IMR-90 (cell line): ENCODE data around the gene TTC24. TPM values are rescaled to one million over a fixed set of nuclear protein-coding genes. Genes with fewer than 3 reads are reported as not detected.

Source experiments
- ATAC-seq: fragments of 200-7000 bp; cut with Tn5 transposase; 2 replicates; pipeline ENCODE4 v1.9.1; 2020; ENCODE audit warnings: low read depth, mild to moderate bottlenecking, moderate library complexity
- BruUV-seq: library from RNA; stranded (reverse); fragments of 400-500 nt; replicated peaks from 2 replicates; lab custom pipeline; 2021; lab: Mats Ljungman, UMichigan
- CTCF ChIA-PET: fragments of 300-600 bp; formaldehyde crosslinking; extraction: SDS; loops from one replicate; lab custom pipeline; 2021; ENCODE audit warnings: antibody characterized with exemption; lab: Yijun Ruan, JAX
- POLR2A ChIA-PET: fragments of 300-600 bp; sonication (Branson Sonifier 250); formaldehyde crosslinking; loops from one replicate; lab custom pipeline; 2022; ENCODE audit warnings: antibody characterized with exemption; ENCODE audit not compliant: unreplicated experiment; lab: Charles Lee
- DNase-seq: peaks from one replicate; pipeline ENCODE4 v3.0.0; 2013
- H2AFZ ChIP-seq: replicated peaks from 2 replicates; pipeline ENCODE3; 2013; ENCODE audit warnings: low read length, mild to moderate bottlenecking; ENCODE audit not compliant: poor library complexity
- H2AK5ac ChIP-seq: 2 replicates; pipeline ENCODE4 v1.6.1; 2013; ENCODE audit warnings: low read depth, low read length, inconsistent platforms
- H2AK9ac ChIP-seq: replicated peaks from 2 replicates; pipeline ENCODE3; 2013; ENCODE audit warnings: mild to moderate bottlenecking, low read depth, low read length, moderate library complexity; ENCODE audit not compliant: poor library complexity
- H2BK120ac ChIP-seq: 2 replicates; pipeline ENCODE4 v1.6.1; 2013; ENCODE audit warnings: low read depth, low read length, inconsistent platforms
- H2BK15ac ChIP-seq: 3 replicates; pipeline ENCODE4 v1.6.1; 2013; ENCODE audit warnings: low read depth, low read length, inconsistent platforms
- H2BK20ac ChIP-seq: 2 replicates; pipeline ENCODE4 v1.6.1; 2013; ENCODE audit warnings: low read depth, mild to moderate bottlenecking, inconsistent platforms, low read length, moderate library complexity
- H2BK5ac ChIP-seq: 2 replicates; pipeline ENCODE4 v1.6.1; 2013; ENCODE audit warnings: mild to moderate bottlenecking, low read depth, low read length, inconsistent platforms; ENCODE audit not compliant: poor library complexity, severe bottlenecking
- H3K14ac ChIP-seq: replicated peaks from 2 replicates; pipeline ENCODE4 v1.6.1; 2013; ENCODE audit warnings: low read depth, low read length, inconsistent platforms
- H3K18ac ChIP-seq: 2 replicates; pipeline ENCODE4 v1.6.1; 2013; ENCODE audit warnings: low read depth, low read length, control low read depth
- H3K23ac ChIP-seq: 2 replicates; pipeline ENCODE4 v1.6.1; 2013; ENCODE audit warnings: low read depth, low read length, inconsistent platforms
- H3K27ac ChIP-seq: 2 replicates; pipeline ENCODE4 v1.5.1; 2013; ENCODE audit warnings: mild to moderate bottlenecking, control low read depth, low read length; ENCODE audit not compliant: insufficient read depth
- H3K27me3 ChIP-seq: 2 replicates; pipeline ENCODE4 v1.6.1; 2013; ENCODE audit warnings: low read length; ENCODE audit not compliant: control insufficient read depth, insufficient read depth
- H3K36me3 ChIP-seq: 2 replicates; pipeline ENCODE4 v1.6.1; 2013; ENCODE audit warnings: low read length, mixed read lengths; ENCODE audit not compliant: control insufficient read depth, insufficient read depth
- H3K4ac ChIP-seq: 2 replicates; pipeline ENCODE4 v1.6.1; 2013; ENCODE audit warnings: low read depth, low read length, inconsistent platforms
- H3K4me1 ChIP-seq: 2 replicates; pipeline ENCODE4 v1.6.1; 2013; ENCODE audit warnings: low read length, mixed read lengths; ENCODE audit not compliant: control insufficient read depth, insufficient read depth
- H3K4me2 ChIP-seq: 2 replicates; pipeline ENCODE4 v1.6.1; 2013; ENCODE audit warnings: low read depth, mild to moderate bottlenecking, control low read depth, low read length, moderate library complexity
- H3K4me3 ChIP-seq: 2 replicates; pipeline ENCODE4 v1.5.1; 2013; ENCODE audit warnings: low read depth, mild to moderate bottlenecking, control low read depth, low read length, moderate library complexity; ENCODE audit not compliant: insufficient read depth
- H3K56ac ChIP-seq: 2 replicates; pipeline ENCODE4 v1.6.1; 2013; ENCODE audit warnings: low read length, inconsistent platforms; ENCODE audit not compliant: insufficient read depth; ENCODE audit errors: extremely low read depth
- H3K79me1 ChIP-seq, 2 experiments: 2 replicates each; pipeline ENCODE4 v1.6.1; 2013; ENCODE audit warnings: low read length in 2 of 2, inconsistent platforms in 1 of 2, low read depth in 1 of 2
- H3K9ac ChIP-seq: 2 replicates; pipeline ENCODE4 v1.6.1; 2013; ENCODE audit warnings: low read depth, low read length, control low read depth
- H3K9me1 ChIP-seq: 2 replicates; pipeline ENCODE4 v1.6.1; 2013; ENCODE audit warnings: low read length, inconsistent platforms; ENCODE audit not compliant: insufficient read depth
- H3K9me3 ChIP-seq: 2 replicates; pipeline ENCODE4 v1.6.1; 2013; ENCODE audit warnings: low read length; ENCODE audit not compliant: control insufficient read depth, insufficient read depth
- H4K20me1 ChIP-seq: 2 replicates; pipeline ENCODE4 v1.6.1; 2013; ENCODE audit warnings: low read length, inconsistent platforms; ENCODE audit not compliant: insufficient read depth
- H4K5ac ChIP-seq: 2 replicates; pipeline ENCODE4 v1.6.1; 2013; ENCODE audit warnings: mild to moderate bottlenecking, low read depth, low read length, control low read depth
- H4K8ac ChIP-seq, 2 experiments: 2 replicates each; pipeline ENCODE4 v1.6.1; 2013; ENCODE audit warnings: low read depth in 2 of 2, low read length in 2 of 2, control low read depth in 1 of 2, inconsistent platforms in 1 of 2
- H4K91ac ChIP-seq: 2 replicates; pipeline ENCODE4 v1.6.1; 2013; ENCODE audit warnings: low read depth, low read length, inconsistent platforms; ENCODE audit not compliant: insufficient read depth
- CEBPB ChIP-seq: IDR thresholded peaks from 2 replicates; pipeline ENCODE4 v1.6.1; 2012; ENCODE audit warnings: low read depth, low read length, improper control_type of control experiment
- CHD1 ChIP-seq: IDR thresholded peaks from 2 replicates; pipeline ENCODE4 v1.6.1; 2012; ENCODE audit warnings: low read depth, low read length, improper control_type of control experiment
- FOS ChIP-seq: fragments of 150-350 bp; IDR thresholded peaks from 2 replicates; pipeline ENCODE4 v1.6.1; 2016; ENCODE audit warnings: low read depth, low read length
- MAFK ChIP-seq: IDR thresholded peaks from 2 replicates; pipeline ENCODE4 v1.6.1; 2012; ENCODE audit warnings: low read depth, low read length, improper control_type of control experiment
- MXI1 ChIP-seq: IDR thresholded peaks from 2 replicates; pipeline ENCODE4 v1.6.1; 2012; ENCODE audit warnings: low read depth, mild to moderate bottlenecking, low read length, moderate library complexity, borderline replicate concordance
- POLR2A ChIP-seq: IDR thresholded peaks from 2 replicates; pipeline ENCODE4 v1.6.1; 2012; ENCODE audit warnings: mild to moderate bottlenecking, low read depth, low read length
- RFX5 ChIP-seq: IDR thresholded peaks from 2 replicates; pipeline ENCODE4 v1.8.0; 2012; ENCODE audit warnings: low read depth, mild to moderate bottlenecking, low read length, moderate library complexity
- WGBS, 2 experiments: methylation state at CpG; one replicate each; pipeline versions ENCODE4 v1.1.5 to v1.1.7; 2013; ENCODE audit warnings: missing lambda C conversion rate in 2 of 2; ENCODE audit not compliant: insufficient read length in 1 of 2; ENCODE audit errors: extremely low coverage in 2 of 2; 5-methylcytosine and 5-hydroxymethylcytosine counted together
- dilution Hi-C: fragments of 300-500 bp; cut with HindIII; formaldehyde crosslinking; loops from one replicate; pipeline ENCODE4 v1.14.3; 2018; ENCODE audit warnings: low sequenced_read_pairs; ENCODE audit not compliant: unreplicated experiment
- in situ Hi-C: fragments of 300-500 bp; cut with MboI; formaldehyde crosslinking; loops from 3 replicates; pipeline ENCODE4 v1.14.3; 2019; ENCODE audit warnings: low sequenced_read_pairs, inconsistent platforms, mixed read lengths
- intact Hi-C: fragments of 100-400 bp; cut with micrococcal nuclease; formaldehyde crosslinking; loops from 2 replicates; pipeline ENCODE4 v1.10.0; 2022
- polyA plus RNA-seq, 3 experiments: library from polyadenylated mRNA; depleted of rRNA; stranded (reverse); fragments of >200 nt; gene quantifications; 2 replicates each; pipeline ENCODE4 v1.2.3, GENCODE V29; 2012; ENCODE audit warnings: low replicate concordance in 1 of 3
- total RNA-seq: library from RNA; depleted of rRNA; stranded (reverse); fragments of >200 nt; gene quantifications from 2 replicates; pipeline ENCODE4 v1.2.3, GENCODE V29; 2012
- TF ChIP-seq, protein P1 (sequence below): fragments of 150-350 bp; IDR thresholded peaks from 2 replicates; pipeline ENCODE4 v1.6.1; 2016; ENCODE audit warnings: low read depth, mild to moderate bottlenecking, low read length, moderate library complexity, borderline replicate concordance
- TF ChIP-seq, protein P2 (sequence below): conservative IDR thresholded peaks from 2 replicates; pipeline ENCODE4 v1.5.1; 2012; ENCODE audit warnings: mild to moderate bottlenecking, low read depth, low read length, improper control_type of control experiment
- TF ChIP-seq, protein P3 (sequence below): fragments of 150-350 bp; IDR thresholded peaks from 2 replicates; pipeline ENCODE4 v1.6.1; 2017; ENCODE audit warnings: mild to moderate bottlenecking, antibody characterized with exemption, low read length, low read depth

The TTC24 gene
- total and polyA plus RNA-seq, 2 of the 4 experiments (the other 2 are of a cell fraction) = not detected

DNA sequence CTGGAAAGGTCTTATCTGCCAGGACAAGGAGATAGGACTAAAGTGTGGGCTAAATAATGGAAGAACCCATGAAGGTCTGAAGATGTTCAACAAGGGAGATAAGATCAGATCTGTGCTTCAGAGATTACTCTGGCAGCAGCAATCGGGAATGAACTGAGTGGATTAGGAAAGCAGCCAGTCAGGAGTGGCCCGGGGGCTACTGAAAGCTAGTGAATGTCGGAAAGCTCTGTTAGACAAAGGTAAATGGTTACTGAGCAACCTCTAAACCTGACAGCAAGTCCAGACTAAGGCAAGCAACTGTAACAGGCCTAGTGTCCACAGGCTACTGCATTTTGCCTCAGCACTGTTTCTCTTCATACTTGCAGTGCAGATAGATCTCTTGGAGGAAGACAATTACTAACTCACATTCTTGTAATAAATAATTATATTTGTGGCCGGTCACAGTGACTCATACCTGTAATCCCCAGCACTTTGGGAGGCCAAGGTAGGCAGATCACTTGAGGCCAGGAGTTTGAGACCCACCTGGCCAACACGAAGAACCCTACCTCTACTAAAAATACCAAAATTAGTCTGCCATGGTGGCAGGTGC lies 19.6 kb upstream of the TTC24 start:
- Histone ChIP-seq H3K27ac (no peak overlapping the region), H4K5ac (no peak overlapping the region), H2BK15ac (no peak overlapping the region), H3K9me1 (peaks cover 8% of the 10 kb centered on the region), H2AFZ (no peak overlapping the region), H2BK5ac (no peak overlapping the region), H2BK20ac (no peak overlapping the region), H3K79me1 (peaks cover 0 to 2% of the 10 kb centered on the region in 2 experiments; a peak in 1 of 4 replicates), H3K27me3 (no peaks in the 10 kb centered on the region), H3K23ac (no peak overlapping the region), H2AK5ac (no peak overlapping the region), H3K18ac (no peak overlapping the region), H3K9me3 (no peaks in the 10 kb centered on the region), H2AK9ac (no peak overlapping the region), H3K14ac (no peak overlapping the region), H3K9ac (no peak overlapping the region), H3K4me2 (no peak overlapping the region), H3K4ac (no peak overlapping the region), H4K8ac (no peak overlapping the region), H4K91ac (no peak overlapping the region), H3K4me1 (peaks cover 1% of the 10 kb centered on the region; the same call in 1 of the 2 replicates), H3K56ac (no peak overlapping the region), H3K4me3 (no peak overlapping the region), H3K36me3 (peaks cover 29% of the 10 kb centered on the region), H2BK120ac (no peak overlapping the region), H4K20me1 (no peaks in the 10 kb centered on the region)
- TF ChIP-seq MXI1 = no peak
- no peak for TF ChIP-seq CHD1
- TF ChIP-seq RFX5 = no peak
- no peak for TF ChIP-seq CEBPB
- TF ChIP-seq FOS = no peak
- TF ChIP-seq, protein P1, sequence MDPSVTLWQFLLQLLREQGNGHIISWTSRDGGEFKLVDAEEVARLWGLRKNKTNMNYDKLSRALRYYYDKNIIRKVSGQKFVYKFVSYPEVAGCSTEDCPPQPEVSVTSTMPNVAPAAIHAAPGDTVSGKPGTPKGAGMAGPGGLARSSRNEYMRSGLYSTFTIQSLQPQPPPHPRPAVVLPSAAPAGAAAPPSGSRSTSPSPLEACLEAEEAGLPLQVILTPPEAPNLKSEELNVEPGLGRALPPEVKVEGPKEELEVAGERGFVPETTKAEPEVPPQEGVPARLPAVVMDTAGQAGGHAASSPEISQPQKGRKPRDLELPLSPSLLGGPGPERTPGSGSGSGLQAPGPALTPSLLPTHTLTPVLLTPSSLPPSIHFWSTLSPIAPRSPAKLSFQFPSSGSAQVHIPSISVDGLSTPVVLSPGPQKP = no peak
- TF ChIP-seq MAFK = no peak
- TF ChIP-seq, protein P2, sequence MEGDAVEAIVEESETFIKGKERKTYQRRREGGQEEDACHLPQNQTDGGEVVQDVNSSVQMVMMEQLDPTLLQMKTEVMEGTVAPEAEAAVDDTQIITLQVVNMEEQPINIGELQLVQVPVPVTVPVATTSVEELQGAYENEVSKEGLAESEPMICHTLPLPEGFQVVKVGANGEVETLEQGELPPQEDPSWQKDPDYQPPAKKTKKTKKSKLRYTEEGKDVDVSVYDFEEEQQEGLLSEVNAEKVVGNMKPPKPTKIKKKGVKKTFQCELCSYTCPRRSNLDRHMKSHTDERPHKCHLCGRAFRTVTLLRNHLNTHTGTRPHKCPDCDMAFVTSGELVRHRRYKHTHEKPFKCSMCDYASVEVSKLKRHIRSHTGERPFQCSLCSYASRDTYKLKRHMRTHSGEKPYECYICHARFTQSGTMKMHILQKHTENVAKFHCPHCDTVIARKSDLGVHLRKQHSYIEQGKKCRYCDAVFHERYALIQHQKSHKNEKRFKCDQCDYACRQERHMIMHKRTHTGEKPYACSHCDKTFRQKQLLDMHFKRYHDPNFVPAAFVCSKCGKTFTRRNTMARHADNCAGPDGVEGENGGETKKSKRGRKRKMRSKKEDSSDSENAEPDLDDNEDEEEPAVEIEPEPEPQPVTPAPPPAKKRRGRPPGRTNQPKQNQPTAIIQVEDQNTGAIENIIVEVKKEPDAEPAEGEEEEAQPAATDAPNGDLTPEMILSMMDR = no peak
- TF ChIP-seq POLR2A = no peak
- TF ChIP-seq, protein P3, sequence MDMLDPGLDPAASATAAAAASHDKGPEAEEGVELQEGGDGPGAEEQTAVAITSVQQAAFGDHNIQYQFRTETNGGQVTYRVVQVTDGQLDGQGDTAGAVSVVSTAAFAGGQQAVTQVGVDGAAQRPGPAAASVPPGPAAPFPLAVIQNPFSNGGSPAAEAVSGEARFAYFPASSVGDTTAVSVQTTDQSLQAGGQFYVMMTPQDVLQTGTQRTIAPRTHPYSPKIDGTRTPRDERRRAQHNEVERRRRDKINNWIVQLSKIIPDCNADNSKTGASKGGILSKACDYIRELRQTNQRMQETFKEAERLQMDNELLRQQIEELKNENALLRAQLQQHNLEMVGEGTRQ = no peak
- in situ Hi-C loops = no loop called here
- ATAC-seq (no peak; the same call in 1 of the 2 replicates), DNase-seq (peak; percentile 4)
- CTCF ChIA-PET = no interaction called here
- intact Hi-C loops = no loop called here
- POLR2A ChIA-PET = no interaction called here
- dilution Hi-C loops = no loop called here
- WGBS, 2 experiments = 100% methylated on average over 1 of the region's 5 CpGs; no CpG with 5 or more reads in 1 of the 2 experiments
- BruUV-seq = no TSS peak
